ENCODE measurements around the gene STK10. TPM values are rescaled to one million over a fixed set of nuclear protein-coding genes. Genes with fewer than 3 reads are reported as not detected.

Gene STK10
- total and polyA plus RNA-seq, 9 of the 15 experiments (the other 6 are each of a cell fraction or from before 2014, with no cell fraction given) = 0.30 to 6.7 (median 2.4) TPM

DNA sequence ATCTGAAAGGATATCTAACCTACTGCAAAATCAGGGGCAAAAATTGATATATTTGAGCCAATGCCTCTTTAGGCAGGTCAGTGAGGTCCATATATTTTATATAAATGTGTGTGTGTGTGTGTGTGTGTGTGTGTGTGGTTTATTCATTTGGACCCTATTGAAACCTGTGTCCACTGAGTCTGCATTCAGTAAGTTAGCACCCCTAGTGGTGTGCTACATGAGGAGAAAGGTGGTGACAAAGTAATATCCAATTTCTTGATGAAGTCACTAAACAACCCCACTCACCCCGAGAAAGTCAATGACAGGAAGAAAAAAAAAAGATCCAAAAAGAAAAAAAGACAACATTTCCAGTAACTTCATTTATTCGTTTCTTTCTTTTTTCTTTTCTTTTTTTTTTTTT lies 185.7 kb downstream of the STK10 start (continued):
- TF ChIP-seq, protein P1, sequence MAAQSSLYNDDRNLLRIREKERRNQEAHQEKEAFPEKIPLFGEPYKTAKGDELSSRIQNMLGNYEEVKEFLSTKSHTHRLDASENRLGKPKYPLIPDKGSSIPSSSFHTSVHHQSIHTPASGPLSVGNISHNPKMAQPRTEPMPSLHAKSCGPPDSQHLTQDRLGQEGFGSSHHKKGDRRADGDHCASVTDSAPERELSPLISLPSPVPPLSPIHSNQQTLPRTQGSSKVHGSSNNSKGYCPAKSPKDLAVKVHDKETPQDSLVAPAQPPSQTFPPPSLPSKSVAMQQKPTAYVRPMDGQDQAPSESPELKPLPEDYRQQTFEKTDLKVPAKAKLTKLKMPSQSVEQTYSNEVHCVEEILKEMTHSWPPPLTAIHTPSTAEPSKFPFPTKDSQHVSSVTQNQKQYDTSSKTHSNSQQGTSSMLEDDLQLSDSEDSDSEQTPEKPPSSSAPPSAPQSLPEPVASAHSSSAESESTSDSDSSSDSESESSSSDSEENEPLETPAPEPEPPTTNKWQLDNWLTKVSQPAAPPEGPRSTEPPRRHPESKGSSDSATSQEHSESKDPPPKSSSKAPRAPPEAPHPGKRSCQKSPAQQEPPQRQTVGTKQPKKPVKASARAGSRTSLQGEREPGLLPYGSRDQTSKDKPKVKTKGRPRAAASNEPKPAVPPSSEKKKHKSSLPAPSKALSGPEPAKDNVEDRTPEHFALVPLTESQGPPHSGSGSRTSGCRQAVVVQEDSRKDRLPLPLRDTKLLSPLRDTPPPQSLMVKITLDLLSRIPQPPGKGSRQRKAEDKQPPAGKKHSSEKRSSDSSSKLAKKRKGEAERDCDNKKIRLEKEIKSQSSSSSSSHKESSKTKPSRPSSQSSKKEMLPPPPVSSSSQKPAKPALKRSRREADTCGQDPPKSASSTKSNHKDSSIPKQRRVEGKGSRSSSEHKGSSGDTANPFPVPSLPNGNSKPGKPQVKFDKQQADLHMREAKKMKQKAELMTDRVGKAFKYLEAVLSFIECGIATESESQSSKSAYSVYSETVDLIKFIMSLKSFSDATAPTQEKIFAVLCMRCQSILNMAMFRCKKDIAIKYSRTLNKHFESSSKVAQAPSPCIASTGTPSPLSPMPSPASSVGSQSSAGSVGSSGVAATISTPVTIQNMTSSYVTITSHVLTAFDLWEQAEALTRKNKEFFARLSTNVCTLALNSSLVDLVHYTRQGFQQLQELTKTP (IDR thresholded peaks at IDR 0.05; ENCODE audit: low read depth in 1 of 2, partially characterized antibody in 2 of 2) = no peak
- TF ChIP-seq HOXB6 (CRISPR knock-in tag; IDR thresholded peaks at IDR 0.05; ENCODE audit: borderline replicate concordance) (no peak), ETV5 (CRISPR knock-in tag; IDR thresholded peaks at IDR 0.05; ENCODE audit: low read depth) (no peak), PURB (CRISPR knock-in tag; IDR thresholded peaks at IDR 0.05; ENCODE audit: low read depth) (no peak), FOXM1 (IDR thresholded peaks at IDR 0.05; ENCODE audit: low read depth) (no peak), FOXM1 (CRISPR knock-in tag; IDR thresholded peaks at IDR 0.05; ENCODE audit: low read depth) (no peak), ASH1L (IDR thresholded peaks at IDR 0.05; ENCODE audit: borderline replicate concordance, low read depth, partially characterized antibody) (no peak), CBX2 (IDR thresholded peaks at IDR 0.05; ENCODE audit: insufficient read depth, low read length, poor library complexity, severe bottlenecking) (no peak)
- TF ChIP-seq, protein P2, sequence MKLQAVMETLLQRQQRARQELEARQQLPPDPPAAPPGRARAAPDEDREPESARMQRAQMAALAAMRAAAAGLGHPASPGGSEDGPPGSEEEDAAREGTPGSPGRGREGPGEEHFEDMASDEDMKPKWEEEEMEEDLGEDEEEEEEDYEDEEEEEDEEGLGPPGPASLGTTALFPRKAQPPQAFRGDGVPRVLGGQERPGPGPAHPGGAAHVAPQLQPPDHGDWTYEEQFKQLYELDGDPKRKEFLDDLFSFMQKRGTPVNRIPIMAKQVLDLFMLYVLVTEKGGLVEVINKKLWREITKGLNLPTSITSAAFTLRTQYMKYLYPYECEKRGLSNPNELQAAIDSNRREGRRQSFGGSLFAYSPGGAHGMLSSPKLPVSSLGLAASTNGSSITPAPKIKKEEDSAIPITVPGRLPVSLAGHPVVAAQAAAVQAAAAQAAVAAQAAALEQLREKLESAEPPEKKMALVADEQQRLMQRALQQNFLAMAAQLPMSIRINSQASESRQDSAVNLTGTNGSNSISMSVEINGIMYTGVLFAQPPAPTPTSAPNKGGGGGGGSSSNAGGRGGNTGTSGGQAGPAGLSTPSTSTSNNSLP (IDR thresholded peaks at IDR 0.05; ENCODE audit: borderline replicate concordance, low read depth, low read length) = peak; percentile 18; the same call in 1 of the 2 replicates
- TF ChIP-seq, protein P3, sequence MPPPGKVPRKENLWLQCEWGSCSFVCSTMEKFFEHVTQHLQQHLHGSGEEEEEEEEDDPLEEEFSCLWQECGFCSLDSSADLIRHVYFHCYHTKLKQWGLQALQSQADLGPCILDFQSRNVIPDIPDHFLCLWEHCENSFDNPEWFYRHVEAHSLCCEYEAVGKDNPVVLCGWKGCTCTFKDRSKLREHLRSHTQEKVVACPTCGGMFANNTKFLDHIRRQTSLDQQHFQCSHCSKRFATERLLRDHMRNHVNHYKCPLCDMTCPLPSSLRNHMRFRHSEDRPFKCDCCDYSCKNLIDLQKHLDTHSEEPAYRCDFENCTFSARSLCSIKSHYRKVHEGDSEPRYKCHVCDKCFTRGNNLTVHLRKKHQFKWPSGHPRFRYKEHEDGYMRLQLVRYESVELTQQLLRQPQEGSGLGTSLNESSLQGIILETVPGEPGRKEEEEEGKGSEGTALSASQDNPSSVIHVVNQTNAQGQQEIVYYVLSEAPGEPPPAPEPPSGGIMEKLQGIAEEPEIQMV (tag; conservative IDR thresholded peaks at IDR 0.05; ENCODE audit: low read depth) = 0 out of 2 replicates have a peak, but pooled peaks have one; percentile 68
